Thyroid gland (tissue), 4 donors: ENCODE data around the gene IZUMO1.

ENCODE experiments used
- CTCF ChIP-seq, 6 experiments: fragments of 200-600 bp in 3 of 6; fragments of 450-650 bp in 3 of 6; sonication (generic) in 3 of 6; IDR thresholded peaks; one replicate each; pipeline ENCODE4 v1.5.1; 2016 to 2019; ENCODE audit warnings: antibody characterized with exemption in 6 of 6, mild to moderate bottlenecking in 2 of 6, inconsistent platforms in 1 of 6, moderate library complexity in 1 of 6
- POLR2A ChIP-seq, 2 donors: fragments of 450-650 bp; IDR thresholded peaks; one replicate each; pipeline ENCODE4 v1.6.1; 2017; ENCODE audit warnings: antibody characterized with exemption in 2 of 2, mild to moderate bottlenecking in 2 of 2, moderate library complexity in 1 of 2

GRCh38 chr19:48715681-48716171 is 31.0 kb downstream of the IZUMO1 start:
- TF ChIP-seq CTCF (IDR thresholded peaks at IDR 0.05), result no peak
- TF ChIP-seq POLR2A (IDR thresholded peaks at IDR 0.05), result no peak
